Stimulated activated CD8-positive, alpha-beta memory T cell treated with anti-CD3 and anti-CD28 coated beads, Interleukin-2, amount 100 ng/mL, for 48 hours (primary cell): ENCODE measurements around the gene SKIC3.

Experiments
- DNase-seq, 2 donors: peaks; one replicate each; pipeline ENCODE4 v3.0.0-alpha.2; 2020; ENCODE audit warnings: low read depth in 2 of 2

SKIC3 gene

GRCh38 chr5:95531491-95531890, 23.3 kb downstream of the SKIC3 start:
- DNase-seq: no peak

GRCh38 chr5:95530416-95530815, 24.4 kb downstream of the SKIC3 start:
- DNase-seq: no peak

- no peak for DNase-seq
Measured at GRCh38 chr5:95528565-95528964, 26.2 kb downstream of the SKIC3 start.

DNA sequence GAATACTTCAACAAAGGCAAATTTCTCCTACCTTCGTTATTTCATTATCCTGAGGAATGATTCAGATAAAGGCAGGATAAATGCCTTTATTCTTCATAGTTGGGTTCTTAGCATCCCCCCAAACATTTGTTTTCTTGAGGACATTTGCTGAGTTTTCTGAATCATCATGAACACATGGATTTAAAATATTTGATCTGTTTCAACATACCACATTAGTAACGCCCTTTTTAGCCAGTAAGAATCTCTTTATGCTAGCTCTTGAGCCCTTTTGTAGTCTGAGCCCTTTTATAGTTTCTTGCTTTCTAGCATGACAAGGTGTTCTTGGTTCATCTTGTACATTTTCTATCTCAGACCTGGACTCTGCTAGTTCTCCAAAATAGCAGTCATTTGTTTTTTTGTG, 27.9 kb downstream of the SKIC3 start:
- DNase-seq: no peak

DNA sequence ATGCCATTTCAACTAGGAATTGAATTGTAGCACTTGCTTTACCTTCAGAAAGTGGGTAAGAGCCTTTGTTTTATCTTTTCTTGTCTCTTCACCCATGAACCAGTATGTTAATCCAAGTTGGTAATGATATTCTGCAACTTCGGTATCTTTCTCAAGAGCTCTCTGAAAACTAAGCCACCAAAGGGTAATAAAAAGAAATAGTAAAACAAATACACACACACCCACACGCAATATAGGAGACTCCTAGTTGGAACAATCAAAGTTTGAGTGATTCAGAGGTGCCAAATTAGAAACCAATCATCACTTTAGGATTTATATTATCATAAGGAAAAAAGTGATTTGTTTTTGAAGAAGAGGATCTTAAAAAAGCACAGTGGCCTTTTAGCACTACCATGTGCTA, 30.4 kb downstream of the SKIC3 start:
- DNase-seq: no peak

GRCh38 chr5:95520206-95520605, 34.6 kb downstream of the SKIC3 start:
- no peak for DNase-seq

DNA sequence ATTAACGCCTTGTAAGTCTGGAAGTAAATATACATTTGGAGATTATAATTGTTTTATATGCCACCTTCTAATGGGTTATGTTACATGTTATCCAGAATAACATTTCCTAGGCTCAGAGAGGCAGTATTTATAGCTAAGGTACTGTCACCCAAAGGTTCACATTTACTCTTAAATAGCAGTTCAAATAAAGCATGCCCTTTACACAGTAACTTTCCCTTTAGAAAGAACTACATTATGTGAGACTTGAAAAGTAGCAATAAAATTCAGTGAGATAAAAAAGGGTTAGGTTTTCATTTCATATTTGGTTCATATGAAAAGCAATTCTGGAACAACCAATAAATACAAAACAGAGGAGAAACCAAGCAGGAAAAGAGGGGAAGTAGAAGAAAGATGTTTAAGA, 35.1 kb downstream of the SKIC3 start:
- no peak for DNase-seq

DNA sequence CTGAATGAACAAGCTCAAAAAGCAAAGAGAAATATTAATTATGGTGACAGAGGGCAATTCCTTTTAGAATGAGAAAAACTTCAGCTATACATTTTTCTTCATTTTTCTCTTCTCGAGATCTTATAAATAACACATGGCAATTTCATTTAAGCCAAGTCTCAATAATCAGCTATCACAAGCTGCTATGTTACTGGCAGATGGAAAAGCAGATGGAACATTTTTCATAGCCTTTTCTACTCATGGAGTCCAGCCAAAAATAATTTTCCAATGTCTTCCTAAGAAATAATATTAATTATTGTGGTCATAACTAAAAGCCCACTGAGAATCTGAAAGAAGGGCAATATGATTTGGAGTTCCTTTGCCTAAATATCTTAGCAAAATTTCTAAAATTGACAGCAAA, 35.6 kb downstream of the SKIC3 start:
- DNase-seq: no peak

DNA sequence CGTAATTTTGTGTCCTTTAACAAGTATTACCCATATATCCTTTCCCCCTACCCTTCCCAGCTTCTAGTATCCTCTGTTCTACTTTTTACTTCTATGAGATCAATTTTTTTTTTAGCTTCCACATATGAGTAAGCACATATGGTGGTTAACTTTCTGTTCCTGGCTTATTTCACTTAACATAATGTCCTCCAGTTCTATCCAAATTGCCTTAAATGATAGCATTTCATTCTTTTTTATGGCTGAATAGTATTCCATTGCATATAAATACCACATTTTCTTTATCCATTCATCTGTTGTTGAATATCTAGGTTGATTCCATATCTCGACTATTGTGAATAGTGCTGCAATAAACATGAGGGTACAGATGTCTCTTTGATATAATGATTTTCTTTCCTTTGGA, 36.4 kb downstream of the SKIC3 start:
- no peak for DNase-seq

GRCh38 chr5:95511606-95512005, 43.2 kb downstream of the SKIC3 start:
- no peak for DNase-seq

GRCh38 chr5:95508550-95508949, 46.2 kb downstream of the SKIC3 start:
- no peak for DNase-seq
